ENCODE measurements around the gene ATF1.

DNA sequence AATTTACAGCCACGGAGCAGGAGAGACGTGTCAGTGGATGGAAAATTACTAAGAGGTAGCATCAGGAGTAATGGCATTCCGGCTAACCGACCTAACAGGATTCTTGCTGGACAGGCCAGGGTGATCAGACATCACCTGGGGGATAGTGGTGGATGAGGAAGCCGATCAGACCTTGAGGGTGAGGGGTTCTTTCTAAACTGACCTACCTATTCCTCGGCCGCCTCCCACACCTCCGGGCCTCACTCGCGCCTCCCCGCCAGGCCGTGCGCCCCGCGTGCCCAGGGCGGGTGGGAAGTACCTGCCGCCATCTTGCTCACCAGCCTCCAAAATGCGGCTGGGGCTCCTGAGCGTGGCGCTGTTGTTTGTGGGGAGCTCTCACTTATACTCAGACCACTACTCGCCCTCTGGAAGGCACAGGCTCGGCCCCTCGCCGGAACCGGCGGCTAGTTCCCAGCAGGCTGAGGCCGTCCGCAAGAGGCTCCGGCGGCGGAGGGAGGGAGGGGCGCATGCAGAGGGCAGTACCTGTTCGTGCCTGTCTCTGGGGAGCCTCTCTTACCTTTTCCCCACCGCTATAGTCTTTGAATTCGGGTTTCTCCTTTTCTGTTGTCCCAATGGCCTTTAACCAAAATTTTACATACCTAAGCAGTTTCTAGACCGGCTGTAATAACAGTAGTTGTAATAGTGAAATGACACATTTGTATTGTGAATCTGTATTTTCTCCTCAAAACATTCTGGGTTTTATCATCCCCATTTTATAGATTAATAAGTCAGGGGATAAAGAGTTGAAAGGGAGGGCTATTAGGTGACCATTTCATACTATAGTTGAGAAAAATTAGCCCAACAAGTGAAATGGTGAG, 79.0 kb downstream of the ATF1 start, which contains the start of gene TMPRSS12:
- TF ChIP-seq CTCF (conservative IDR thresholded peaks at IDR 0.05) (no peak), ZFX (IDR thresholded peaks at IDR 0.05) (no peak)

Data from C4-2B (cell line).